Loucy (cell line): ENCODE data around the gene CLINT1.

Experiments
- H2AFZ ChIP-seq: fragments of 200-600 bp; sonication (generic); 2 replicates; pipeline ENCODE4 v1.6.0; 2016; ENCODE audit warnings: antibody characterized with exemption, mild to moderate bottlenecking, low read length, moderate library complexity
- H3F3A ChIP-seq: fragments of 200-600 bp; 2 replicates; pipeline ENCODE4 v1.6.0; 2016; ENCODE audit warnings: antibody characterized with exemption, low read depth, mild to moderate bottlenecking
- H3K27me3 ChIP-seq: fragments of 200-600 bp; sonication (generic); 2 replicates; pipeline ENCODE4 v1.6.1; 2014; ENCODE audit warnings: low read length, mild to moderate bottlenecking; ENCODE audit not compliant: insufficient read depth, poor library complexity, severe bottlenecking
- H3K36me3 ChIP-seq: fragments of 200-600 bp; sonication (generic); 2 replicates; pipeline ENCODE4 v1.6.1; 2016; ENCODE audit warnings: low read length; ENCODE audit not compliant: insufficient read depth
- H3K4me1 ChIP-seq: fragments of 200-600 bp; sonication (generic); 2 replicates; pipeline ENCODE4 v1.5.1; 2014; ENCODE audit warnings: low read length, mild to moderate bottlenecking; ENCODE audit not compliant: insufficient read depth, poor library complexity, severe bottlenecking
- H3K4me2 ChIP-seq: fragments of 200-600 bp; sonication (generic); 2 replicates; pipeline ENCODE4 v1.6.0; 2014; ENCODE audit warnings: antibody characterized with exemption, low read length, low read depth, mild to moderate bottlenecking; ENCODE audit not compliant: poor library complexity, severe bottlenecking
- H3K4me3 ChIP-seq: fragments of 200-600 bp; sonication (generic); 2 replicates; pipeline ENCODE4 v1.5.1; 2014; ENCODE audit warnings: low read length, mild to moderate bottlenecking, mixed read lengths; ENCODE audit not compliant: poor library complexity, severe bottlenecking
- H3K79me2 ChIP-seq: fragments of 200-600 bp; sonication (generic); 2 replicates; pipeline ENCODE4 v1.6.1; 2014; ENCODE audit warnings: low read length; ENCODE audit not compliant: insufficient read depth
- H3K9ac ChIP-seq: fragments of 200-600 bp; sonication (generic); 2 replicates; pipeline ENCODE4 v1.6.0; 2014; ENCODE audit warnings: mild to moderate bottlenecking, low read depth, low read length, moderate library complexity; ENCODE audit not compliant: poor library complexity, severe bottlenecking
- H3K9me2 ChIP-seq: fragments of 200-600 bp; sonication (generic); replicated peaks from 2 replicates; pipeline ENCODE4 v1.6.1; 2016; ENCODE audit warnings: low read depth, low read length, mixed read lengths
- H3K9me3 ChIP-seq: fragments of 200-600 bp; sonication (generic); 2 replicates; pipeline ENCODE4 v1.6.1; 2014; ENCODE audit warnings: mild to moderate bottlenecking, antibody characterized with exemption, low read length, low read depth; ENCODE audit not compliant: insufficient read depth
- H4K20me1 ChIP-seq: fragments of 200-600 bp; sonication (generic); 2 replicates; pipeline ENCODE4 v1.6.0; 2014; ENCODE audit warnings: antibody characterized with exemption, low read length, mild to moderate bottlenecking; ENCODE audit not compliant: insufficient read depth, poor library complexity, severe bottlenecking
- CTCF ChIP-seq: fragments of 200-600 bp; sonication (generic); conservative IDR thresholded peaks from 2 replicates; pipeline ENCODE4 v1.5.1; 2014; ENCODE audit warnings: mild to moderate bottlenecking, antibody characterized with exemption, low read length
- EZH2phosphoT487 ChIP-seq: fragments of 200-600 bp; IDR thresholded peaks from 2 replicates; pipeline ENCODE4 v1.6.1; 2018; ENCODE audit warnings: antibody characterized with exemption, mild to moderate bottlenecking, moderate library complexity, borderline replicate concordance

Gene CLINT1

DNA sequence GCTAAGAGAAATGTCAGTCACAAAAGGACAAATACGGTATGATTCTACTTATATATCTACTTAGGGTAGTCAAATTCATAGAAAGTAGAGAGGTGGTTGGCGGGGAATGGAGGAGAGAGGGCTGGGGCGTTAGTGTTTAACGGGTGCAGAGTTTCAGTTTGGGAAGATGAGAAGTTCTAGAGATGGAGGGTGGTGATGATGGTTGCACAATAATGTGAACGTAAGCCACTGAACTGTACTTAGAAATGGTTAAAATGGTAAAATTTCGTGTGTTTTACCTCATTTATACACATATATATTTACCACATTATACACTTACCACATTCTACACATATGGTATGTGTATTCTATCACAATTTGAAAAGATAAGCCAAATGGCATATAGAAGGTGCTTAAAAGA lies 79.7 kb downstream of the CLINT1 start:
- H3K9me2 ChIP-seq = no peaks in the 10 kb centered on the region
- no peak for TF ChIP-seq EZH2phosphoT487
- no peak for TF ChIP-seq CTCF
- no peak overlapping the region for H3K9ac ChIP-seq
- no peaks in the 10 kb centered on the region for H3K9me3 ChIP-seq
- H3K4me2 ChIP-seq = no peak overlapping the region
- H3K27me3 ChIP-seq = no peaks in the 10 kb centered on the region
- no peaks in the 10 kb centered on the region; the same call in 1 of the 2 replicates for H3K36me3 ChIP-seq
- no peaks in the 10 kb centered on the region for H4K20me1 ChIP-seq
- peaks cover 2% of the 10 kb centered on the region for H3K4me1 ChIP-seq
- no peaks in the 10 kb centered on the region for H3F3A ChIP-seq
- H3K4me3 ChIP-seq = no peak overlapping the region
- no peaks in the 10 kb centered on the region for H3K79me2 ChIP-seq
- no peak overlapping the region for H2AFZ ChIP-seq

DNA sequence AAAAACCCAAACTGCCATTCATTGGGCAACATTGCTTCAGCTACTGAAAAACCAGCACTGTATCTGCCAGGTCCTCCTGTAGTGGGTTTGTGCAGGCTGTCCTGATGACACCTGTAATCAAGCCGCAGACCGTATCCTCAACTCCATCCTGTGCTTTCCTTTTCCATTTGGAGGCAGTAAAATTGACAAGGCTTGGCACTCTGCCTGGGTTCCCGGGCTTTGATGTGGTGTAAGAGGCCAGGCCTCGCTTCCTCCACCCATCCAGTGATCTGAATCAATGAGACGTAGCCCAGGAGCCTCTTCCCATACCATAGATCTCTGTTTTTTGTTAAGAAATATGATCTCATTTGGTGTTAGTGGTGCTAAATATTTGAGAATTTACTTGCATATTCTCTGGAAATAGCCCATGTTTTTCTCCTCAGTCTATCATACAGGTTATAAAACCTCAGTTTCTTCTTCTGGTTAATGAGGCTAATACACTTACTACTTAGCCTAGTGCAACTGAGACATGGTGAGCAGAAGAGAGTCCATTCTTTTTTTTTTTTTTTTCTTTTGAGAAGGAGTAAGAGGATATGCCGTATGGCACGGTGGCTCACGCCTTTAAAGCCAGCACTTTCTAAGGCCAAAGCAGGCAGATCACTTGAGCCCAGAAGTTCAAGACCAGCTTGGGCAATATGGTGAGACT lies 80.7 kb downstream of the CLINT1 start:
- Histone ChIP-seq H2AFZ (no peak overlapping the region), H3K4me3 (no peak overlapping the region), H3K9me3 (no peaks in the 10 kb centered on the region), H3K36me3 (no peaks in the 10 kb centered on the region), H3K4me1 (no peaks in the 10 kb centered on the region), H4K20me1 (no peaks in the 10 kb centered on the region), H3K79me2 (no peaks in the 10 kb centered on the region), H3K9me2 (no peaks in the 10 kb centered on the region), H3K4me2 (no peak overlapping the region), H3F3A (no peaks in the 10 kb centered on the region), H3K27me3 (no peaks in the 10 kb centered on the region), H3K9ac (no peak overlapping the region)
- TF ChIP-seq CTCF (no peak), EZH2phosphoT487 (no peak)

DNA sequence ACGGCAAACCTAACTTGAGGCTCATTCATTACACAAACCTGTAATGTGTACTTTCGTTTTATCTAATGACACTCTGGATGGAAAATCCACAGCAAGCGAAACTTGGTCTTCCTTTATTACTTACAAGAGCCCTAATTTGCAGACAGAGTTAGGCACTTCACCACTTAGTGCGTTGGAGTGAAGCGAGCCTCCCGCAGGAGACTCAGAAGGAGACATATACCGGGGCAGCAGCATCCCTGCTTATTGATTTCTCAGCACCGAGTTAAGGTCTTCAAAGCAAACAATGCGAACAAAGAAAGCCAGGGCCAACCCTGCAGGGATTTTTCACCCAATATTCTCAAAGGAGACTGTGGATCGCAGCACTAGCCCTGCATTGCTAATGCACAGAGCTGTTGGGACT lies 86.8 kb downstream of the CLINT1 start:
- Histone ChIP-seq H2AFZ (no peak overlapping the region), H3K79me2 (no peaks in the 10 kb centered on the region)
- TF ChIP-seq EZH2phosphoT487 (no peak), CTCF (no peak)

More for the DNA sequence above, 86.8 kb downstream of the CLINT1 start:
- Histone ChIP-seq H3K4me3 (no peak overlapping the region), H3K9ac (no peak overlapping the region), H3K4me1 (no peaks in the 10 kb centered on the region), H3K9me3 (no peaks in the 10 kb centered on the region), H3K4me2 (no peak overlapping the region), H3K9me2 (no peaks in the 10 kb centered on the region), H3F3A (no peaks in the 10 kb centered on the region), H3K27me3 (no peaks in the 10 kb centered on the region), H3K36me3 (no peaks in the 10 kb centered on the region), H4K20me1 (no peaks in the 10 kb centered on the region)
